Right atrium auricular region (tissue), 2 donors: ENCODE measurements around the gene ELL2. TPM values are rescaled to one million over a fixed set of nuclear protein-coding genes. Genes with fewer than 3 reads are reported as not detected.

ENCODE experiments used
- DNase-seq: peaks from one replicate; pipeline ENCODE4 v3.0.0-alpha.2; 2019; ENCODE audit warnings: low spot score
- H3K27ac ChIP-seq, 2 donors: fragments of 200-600 bp; sonication (generic); 1 replicate in 1 of 2; 2 replicates in 1 of 2; pipeline ENCODE4 v1.5.1; 2016 to 2019
- H3K27me3 ChIP-seq, 2 donors: fragments of 200-600 bp; sonication (generic); one replicate each; pipeline versions ENCODE4 v1.5.1 to v1.6.0; 2017 to 2019
- H3K36me3 ChIP-seq: fragments of 200-600 bp; sonication (generic); one replicate; pipeline ENCODE4 v1.5.1; 2016
- H3K4me1 ChIP-seq, 2 donors: fragments of 200-600 bp; sonication (generic); one replicate each; pipeline versions ENCODE4 v1.5.1 to v1.6.0; 2017 to 2019
- H3K4me3 ChIP-seq, 2 donors: fragments of 200-600 bp; sonication (generic); 1 replicate in 1 of 2; 2 replicates in 1 of 2; pipeline ENCODE4 v1.5.1; 2017 to 2019; ENCODE audit warnings: mild to moderate bottlenecking in 1 of 2, moderate library complexity in 1 of 2
- H3K9me3 ChIP-seq, 2 donors: fragments of 200-600 bp; sonication (generic); one replicate each; pipeline ENCODE4 v1.5.1; 2019
- total RNA-seq, 2 donors: library from RNA; depleted of rRNA; stranded (reverse); fragments of >200 nt; gene quantifications; one replicate each; pipeline ENCODE4 v1.1.0, GENCODE V29; 2016
- TF ChIP-seq, protein P1 (sequence below), 2 donors: fragments of 200-600 bp; sonication (generic); IDR thresholded peaks; one replicate each; pipeline ENCODE4 v1.5.1; 2019; ENCODE audit warnings: antibody characterized with exemption in 2 of 2

Gene ELL2
- total RNA-seq, 2 donors from 2014 or later = 28.8 to 29.1 TPM

DNA sequence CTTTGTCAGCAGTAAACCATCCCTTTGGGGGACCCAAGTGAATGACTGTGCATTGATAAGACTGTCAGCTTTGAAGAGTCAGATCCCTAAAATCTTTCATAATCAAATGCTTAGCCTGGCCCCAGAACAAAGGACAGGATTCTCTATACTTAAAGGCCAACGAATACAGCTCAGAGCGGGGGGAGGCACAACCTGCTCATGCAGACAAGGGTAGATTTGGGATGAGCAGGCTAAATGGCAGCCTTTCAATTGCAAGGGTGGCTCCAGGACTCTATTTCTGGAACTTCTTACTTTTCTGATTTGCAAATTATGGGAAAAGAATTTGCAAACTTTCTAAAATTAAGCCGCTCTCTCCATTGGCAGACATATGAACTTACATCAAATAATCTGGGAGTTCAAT, 66.4 kb downstream of the ELL2 start:
- Histone ChIP-seq H3K36me3 (peaks cover 80% of the 10 kb centered on the region), H3K27me3 (no peaks in the 10 kb centered on the region), H3K27ac (no peak overlapping the region), H3K4me1 (peaks cover 0 to 12% of the 10 kb centered on the region in 2 donors), H3K9me3 (no peaks in the 10 kb centered on the region), H3K4me3 (no peak overlapping the region)
- no peak for DNase-seq
- TF ChIP-seq, protein P1, sequence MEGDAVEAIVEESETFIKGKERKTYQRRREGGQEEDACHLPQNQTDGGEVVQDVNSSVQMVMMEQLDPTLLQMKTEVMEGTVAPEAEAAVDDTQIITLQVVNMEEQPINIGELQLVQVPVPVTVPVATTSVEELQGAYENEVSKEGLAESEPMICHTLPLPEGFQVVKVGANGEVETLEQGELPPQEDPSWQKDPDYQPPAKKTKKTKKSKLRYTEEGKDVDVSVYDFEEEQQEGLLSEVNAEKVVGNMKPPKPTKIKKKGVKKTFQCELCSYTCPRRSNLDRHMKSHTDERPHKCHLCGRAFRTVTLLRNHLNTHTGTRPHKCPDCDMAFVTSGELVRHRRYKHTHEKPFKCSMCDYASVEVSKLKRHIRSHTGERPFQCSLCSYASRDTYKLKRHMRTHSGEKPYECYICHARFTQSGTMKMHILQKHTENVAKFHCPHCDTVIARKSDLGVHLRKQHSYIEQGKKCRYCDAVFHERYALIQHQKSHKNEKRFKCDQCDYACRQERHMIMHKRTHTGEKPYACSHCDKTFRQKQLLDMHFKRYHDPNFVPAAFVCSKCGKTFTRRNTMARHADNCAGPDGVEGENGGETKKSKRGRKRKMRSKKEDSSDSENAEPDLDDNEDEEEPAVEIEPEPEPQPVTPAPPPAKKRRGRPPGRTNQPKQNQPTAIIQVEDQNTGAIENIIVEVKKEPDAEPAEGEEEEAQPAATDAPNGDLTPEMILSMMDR (IDR thresholded peaks at IDR 0.05) = no peak

DNA sequence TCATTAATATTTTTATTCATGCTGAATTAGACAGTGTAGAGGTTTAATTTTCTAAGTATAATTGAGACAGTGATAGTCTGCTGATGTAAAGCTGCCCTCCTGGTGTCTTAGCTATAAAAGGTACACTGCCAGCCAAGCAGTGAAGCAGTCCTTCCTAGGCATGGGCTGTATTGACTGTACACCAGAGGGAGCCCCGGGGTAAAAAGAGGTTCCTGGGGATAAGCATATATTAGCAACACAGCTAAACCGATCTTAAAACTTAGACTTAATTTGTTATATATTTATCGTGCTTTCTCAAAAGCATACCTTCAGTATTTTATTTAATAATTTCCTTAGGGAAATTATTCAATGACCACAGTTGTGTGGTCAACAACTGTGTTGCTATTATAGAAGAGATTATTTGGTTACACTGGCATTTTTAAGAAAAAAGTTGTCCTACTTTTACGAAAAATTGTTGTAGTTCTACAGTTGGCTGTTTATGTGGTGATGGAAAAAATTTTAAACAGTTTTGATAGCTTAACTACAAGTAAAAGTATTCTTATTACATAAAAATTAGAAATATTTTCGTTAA, 68.8 kb downstream of the ELL2 start:
- H3K36me3 ChIP-seq = peaks cover 80% of the 10 kb centered on the region
- H3K27me3 ChIP-seq = no peaks in the 10 kb centered on the region
- peaks cover 0 to 6% of the 10 kb centered on the region in 2 donors for H3K4me1 ChIP-seq
- no peak overlapping the region for H3K27ac ChIP-seq
- no peaks in the 10 kb centered on the region for H3K9me3 ChIP-seq
- TF ChIP-seq, protein P1 (IDR thresholded peaks at IDR 0.05) = peak in 1 of 2 donors; percentile 57
- DNase-seq = no peak
- H3K4me3 ChIP-seq = no peak overlapping the region

DNA sequence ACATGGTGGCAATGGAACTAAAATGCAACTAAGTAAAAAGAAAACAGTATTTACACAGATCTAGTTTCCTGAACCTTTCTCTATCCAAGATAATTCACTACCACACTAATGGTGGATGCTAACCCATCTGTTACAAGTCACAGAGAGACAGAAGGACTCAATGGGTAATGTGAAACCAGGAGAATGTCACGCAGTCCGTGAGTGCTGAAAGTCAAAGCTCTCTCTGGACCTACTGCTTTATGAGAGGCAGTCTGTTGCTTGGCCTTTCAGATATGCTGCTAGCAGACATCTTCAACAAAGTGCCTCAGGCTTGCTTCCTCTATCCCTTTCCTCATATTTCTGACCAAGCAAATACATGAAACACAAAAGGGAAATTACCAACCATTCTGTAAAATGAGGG, 70.2 kb downstream of the ELL2 start:
- Histone ChIP-seq H3K4me1 (no peaks in the 10 kb centered on the region), H3K27me3 (no peaks in the 10 kb centered on the region), H3K4me3 (no peak overlapping the region), H3K36me3 (peaks cover 83% of the 10 kb centered on the region), H3K27ac (no peak overlapping the region), H3K9me3 (no peaks in the 10 kb centered on the region)
- DNase-seq = no peak
- TF ChIP-seq, protein P1 (IDR thresholded peaks at IDR 0.05) = no peak

DNA sequence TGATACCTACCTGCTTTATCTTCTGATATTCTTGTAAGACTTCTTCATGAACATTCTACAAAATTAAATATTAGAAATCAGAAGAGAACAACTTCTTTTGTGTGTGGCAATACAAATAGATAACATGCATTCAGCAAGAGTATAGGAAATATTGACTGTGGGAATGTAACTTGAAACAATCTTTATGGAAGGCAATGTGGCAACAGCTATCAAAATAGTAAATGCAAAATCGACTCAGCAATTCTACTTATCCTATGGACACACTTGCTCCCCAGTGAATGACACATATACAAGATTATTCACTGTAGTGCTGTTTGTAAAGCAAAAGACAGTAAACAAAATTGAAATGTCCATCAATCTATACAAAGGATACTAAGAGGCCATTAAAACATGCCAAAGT, 72.6 kb downstream of the ELL2 start:
- Histone ChIP-seq H3K36me3 (peaks cover 63% of the 10 kb centered on the region), H3K9me3 (no peaks in the 10 kb centered on the region), H3K4me3 (no peak overlapping the region), H3K27ac (no peak overlapping the region), H3K27me3 (no peaks in the 10 kb centered on the region), H3K4me1 (no peaks in the 10 kb centered on the region)
- TF ChIP-seq, protein P1 (IDR thresholded peaks at IDR 0.05) = no peak
- no peak for DNase-seq

DNA sequence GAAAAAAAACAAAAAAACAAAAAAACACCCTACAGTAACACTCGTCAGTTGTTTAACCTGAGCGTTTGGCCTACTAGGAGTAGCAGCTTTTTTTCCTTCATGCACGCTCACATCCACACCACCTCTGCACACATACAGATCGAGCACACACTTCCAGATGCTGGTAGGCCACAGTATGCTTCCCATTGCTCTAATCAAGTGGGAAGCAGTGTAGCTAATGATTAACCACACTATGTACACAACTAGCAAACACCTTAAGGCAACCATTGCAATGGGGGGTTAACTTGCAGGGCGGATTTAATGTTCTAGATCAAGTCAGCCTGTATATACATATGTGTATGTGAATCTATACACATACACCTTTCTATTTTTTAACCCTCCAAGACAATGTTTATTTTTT, 73.7 kb downstream of the ELL2 start:
- TF ChIP-seq, protein P1 (IDR thresholded peaks at IDR 0.05) = no peak
- H3K27me3 ChIP-seq = no peaks in the 10 kb centered on the region
- no peaks in the 10 kb centered on the region for H3K4me1 ChIP-seq
- no peak for DNase-seq
- H3K4me3 ChIP-seq = no peak overlapping the region
- H3K27ac ChIP-seq = no peak overlapping the region
- H3K9me3 ChIP-seq = no peaks in the 10 kb centered on the region
- peaks cover 52% of the 10 kb centered on the region for H3K36me3 ChIP-seq
